T-helper 1 cell treated with Interleukin-12 subunit alpha and Interleukin-12 subunit beta and Interleukin-4 antibody, amounts not matched to agents 30 μg/mL and 1 μg/mL, for 36 hours (primary cell): Measurements from ENCODE around the gene ANKRD63.

Experiments used
- H3K27ac Mint-ChIP-seq: one replicate; pipeline ENCODE4 v1.8.0; 2021; ENCODE audit warnings: mild to moderate bottlenecking, mixed read lengths
- H3K27me3 Mint-ChIP-seq: one replicate; pipeline ENCODE4 v1.8.0; 2021; ENCODE audit warnings: low read depth, mixed read lengths
- H3K36me3 Mint-ChIP-seq: one replicate; pipeline ENCODE4 v1.8.0; 2021; ENCODE audit warnings: low read depth, mixed read lengths
- H3K4me1 Mint-ChIP-seq: one replicate; pipeline ENCODE4 v1.8.0; 2021; ENCODE audit warnings: low read depth, mixed read lengths
- H3K4me3 Mint-ChIP-seq: one replicate; pipeline ENCODE4 v1.8.0; 2021; ENCODE audit warnings: mild to moderate bottlenecking, moderate library complexity, mixed read lengths
- H3K9me3 Mint-ChIP-seq: one replicate; pipeline ENCODE4 v1.8.0; 2021; ENCODE audit warnings: mixed read lengths

The ANKRD63 gene

DNA sequence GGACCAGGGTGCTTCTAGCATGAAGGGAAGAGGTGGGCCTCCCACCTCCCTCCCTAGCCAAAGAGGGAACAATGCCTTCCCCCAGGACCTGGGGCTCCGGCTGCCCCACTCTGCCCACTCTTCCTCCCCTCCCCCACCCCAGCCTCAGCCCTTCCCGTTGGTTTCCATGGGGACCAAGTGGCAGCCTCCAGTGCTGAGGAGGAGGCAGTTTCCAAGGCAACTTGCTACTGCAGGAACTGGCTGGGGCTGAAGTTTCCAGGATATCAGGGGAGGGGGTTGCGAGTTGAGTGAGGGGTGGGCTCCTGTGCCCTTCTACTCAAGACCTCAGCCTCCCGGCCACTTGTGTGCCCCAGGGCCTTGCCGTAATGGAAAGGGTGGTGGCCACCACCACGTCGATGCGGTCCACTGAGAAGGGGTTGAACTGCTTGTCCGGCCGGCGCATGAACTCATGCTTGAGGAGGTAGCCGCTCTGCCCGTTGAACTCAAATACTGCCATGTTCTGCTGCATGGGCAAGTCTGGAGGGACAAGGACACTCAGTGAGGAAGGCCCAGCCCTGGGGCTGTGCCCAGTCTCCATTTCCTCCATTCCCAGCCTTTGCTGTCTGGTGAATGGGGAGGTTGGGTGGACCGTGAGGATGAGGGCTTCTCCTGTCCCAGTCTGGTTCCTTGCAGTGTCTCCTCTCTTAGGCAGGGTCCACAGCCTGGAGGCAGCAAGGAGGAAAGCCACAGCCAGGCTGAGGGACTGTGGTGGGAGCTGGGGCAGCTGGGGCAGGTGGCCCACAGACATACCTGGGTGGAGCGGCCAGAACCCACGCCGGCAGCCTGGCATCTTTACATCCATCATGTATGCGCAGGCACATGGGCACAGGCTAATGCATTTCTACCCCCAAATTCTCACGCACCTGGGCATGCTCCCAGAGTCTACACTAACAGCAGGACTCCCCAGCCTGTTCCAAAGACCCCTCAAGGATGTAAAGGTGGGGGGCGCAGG, 11.3 kb upstream of the ANKRD63 start:
- H3K36me3 Mint-ChIP-seq = peaks cover 22% of the 10 kb centered on the region
- H3K9me3 Mint-ChIP-seq = no peaks in the 10 kb centered on the region
- no peaks in the 10 kb centered on the region for H3K27me3 Mint-ChIP-seq
- H3K27ac Mint-ChIP-seq = no peak overlapping the region
- H3K4me3 Mint-ChIP-seq = no peak overlapping the region
- peaks cover under 1% of the 10 kb centered on the region for H3K4me1 Mint-ChIP-seq

- Mint-ChIP-seq H3K4me3 (no peak overlapping the region), H3K36me3 (peaks cover 16% of the 10 kb centered on the region), H3K4me1 (no peaks in the 10 kb centered on the region), H3K27ac (no peak overlapping the region), H3K27me3 (no peaks in the 10 kb centered on the region), H3K9me3 (no peaks in the 10 kb centered on the region)
Measured at GRCh38 chr15:40293006-40293405, 10.1 kb upstream of the ANKRD63 start.

DNA sequence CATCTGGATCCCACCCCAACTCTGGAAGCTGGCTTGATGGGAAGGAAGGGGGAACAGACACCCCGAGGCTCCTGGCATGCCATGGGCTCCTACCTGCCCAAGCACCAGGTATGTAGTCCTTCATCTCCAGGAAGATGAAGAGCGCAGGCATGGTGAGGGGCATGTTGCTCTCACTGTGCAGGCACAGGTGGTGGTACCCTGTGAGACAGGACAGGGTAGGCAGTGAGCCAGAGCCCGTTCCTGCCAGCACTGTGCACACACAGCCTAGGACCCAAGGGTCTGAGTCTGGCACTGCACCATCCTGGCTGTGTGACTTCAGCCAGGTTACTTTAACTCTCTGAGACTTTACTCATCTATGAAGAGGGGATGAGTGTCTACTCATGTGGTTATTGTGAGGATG, 9.4 kb upstream of the ANKRD63 start:
- Mint-ChIP-seq H3K9me3 (no peaks in the 10 kb centered on the region), H3K36me3 (peaks cover 12% of the 10 kb centered on the region), H3K27me3 (no peaks in the 10 kb centered on the region), H3K27ac (no peak overlapping the region), H3K4me3 (no peak overlapping the region), H3K4me1 (no peaks in the 10 kb centered on the region)

DNA sequence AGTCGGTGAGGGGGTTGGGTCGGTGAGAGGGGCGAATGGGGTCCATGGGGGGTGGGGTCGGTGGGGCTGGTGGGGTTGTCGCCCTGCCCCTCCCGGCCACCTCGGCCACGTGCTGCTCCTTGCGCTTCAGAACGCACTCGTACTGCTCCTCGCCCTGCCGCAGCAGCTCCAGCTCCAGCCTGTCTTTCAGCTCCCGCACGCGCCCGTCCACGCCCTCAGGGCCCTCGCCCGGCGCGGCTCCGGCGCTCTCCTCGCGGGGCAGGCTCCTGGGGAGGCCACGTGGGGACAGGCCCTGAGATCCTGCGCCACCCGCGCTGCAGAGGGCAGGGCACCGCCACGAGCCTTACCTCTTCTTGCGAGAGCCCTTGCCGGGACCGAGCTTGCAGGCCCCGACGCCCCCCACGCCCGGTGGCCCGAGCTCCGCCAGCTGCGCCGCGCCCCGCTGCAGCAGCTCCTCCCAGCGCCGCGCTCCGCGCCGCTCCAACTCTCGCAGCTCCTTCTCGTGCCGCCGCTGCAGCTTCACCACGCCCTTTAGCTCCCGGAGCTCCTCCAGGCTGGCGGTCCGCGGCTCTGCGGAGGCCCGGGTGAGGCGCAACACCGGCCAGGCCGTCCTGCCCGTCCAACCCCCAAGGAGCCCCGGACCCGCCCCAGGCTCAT, 8.2 kb upstream of the ANKRD63 start:
- Mint-ChIP-seq H3K9me3 (no peaks in the 10 kb centered on the region), H3K4me1 (no peaks in the 10 kb centered on the region), H3K27me3 (no peaks in the 10 kb centered on the region), H3K27ac (no peak overlapping the region), H3K4me3 (no peak overlapping the region), H3K36me3 (peaks cover 12% of the 10 kb centered on the region)

- no peak overlapping the region for H3K27ac Mint-ChIP-seq
- no peaks in the 10 kb centered on the region for H3K9me3 Mint-ChIP-seq
- H3K4me1 Mint-ChIP-seq = no peaks in the 10 kb centered on the region
- H3K27me3 Mint-ChIP-seq = no peaks in the 10 kb centered on the region
- H3K4me3 Mint-ChIP-seq = no peak overlapping the region
- H3K36me3 Mint-ChIP-seq = peaks cover 10% of the 10 kb centered on the region
Measured at GRCh38 chr15:40290545-40290917, 7.7 kb upstream of the ANKRD63 start.

DNA sequence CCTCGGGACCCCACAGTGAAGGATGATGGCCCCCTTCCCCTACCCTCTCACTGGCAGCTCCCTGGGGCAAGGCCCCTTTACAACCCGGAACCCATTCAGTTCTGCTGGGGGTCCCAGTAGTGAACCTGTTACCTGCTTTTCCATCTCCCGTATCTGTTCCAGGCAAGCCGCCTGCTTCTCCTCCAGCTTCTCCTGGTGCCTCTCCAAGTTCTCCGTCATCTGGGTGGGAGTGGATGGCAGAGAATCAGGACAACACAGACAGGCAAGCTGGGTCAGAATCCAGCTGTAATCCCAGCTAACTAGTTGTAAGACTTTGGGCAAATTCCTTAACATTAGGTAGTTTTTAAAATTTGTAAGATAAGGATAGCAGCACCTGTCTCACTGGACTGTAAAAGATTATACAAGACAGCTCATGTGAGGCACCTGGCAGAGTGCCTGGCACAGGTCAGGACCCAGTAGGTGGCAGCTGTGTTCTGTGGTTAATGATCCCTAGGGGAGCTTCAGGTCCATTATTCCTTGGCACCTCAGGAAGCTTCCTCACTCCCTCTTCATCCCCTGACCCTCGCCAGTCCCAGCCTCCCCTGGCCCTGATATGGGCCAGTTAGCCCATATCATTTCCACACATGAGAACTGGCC, 6.4 kb upstream of the ANKRD63 start:
- Mint-ChIP-seq H3K4me1 (no peaks in the 10 kb centered on the region), H3K9me3 (no peaks in the 10 kb centered on the region), H3K4me3 (no peak overlapping the region), H3K27ac (no peak overlapping the region), H3K36me3 (peaks cover 7% of the 10 kb centered on the region), H3K27me3 (peaks cover 6% of the 10 kb centered on the region)

DNA sequence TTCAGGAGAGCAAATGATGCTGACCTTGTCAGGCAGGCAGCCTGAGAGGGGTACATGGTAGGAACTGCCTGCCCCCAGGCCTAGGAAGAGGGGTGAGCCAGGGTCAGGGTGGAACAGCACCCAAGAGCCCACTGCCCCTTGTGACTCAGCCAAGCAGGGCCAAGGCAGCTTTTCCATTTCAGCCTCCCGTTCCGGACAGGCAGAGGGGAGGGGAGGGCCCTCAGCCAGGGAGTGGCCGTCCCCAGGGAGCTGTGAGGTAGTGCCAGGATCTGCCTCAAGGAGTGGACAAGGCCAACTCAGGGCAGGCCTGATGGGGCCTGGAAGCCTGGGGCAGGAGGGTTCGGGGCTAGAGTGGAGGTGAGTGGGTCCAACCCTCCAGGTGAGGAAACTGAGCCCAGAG, 5.1 kb upstream of the ANKRD63 start:
- H3K36me3 Mint-ChIP-seq = peaks cover 5% of the 10 kb centered on the region
- H3K27ac Mint-ChIP-seq = no peak overlapping the region
- H3K4me3 Mint-ChIP-seq = no peak overlapping the region
- no peaks in the 10 kb centered on the region for H3K9me3 Mint-ChIP-seq
- H3K4me1 Mint-ChIP-seq = no peaks in the 10 kb centered on the region
- H3K27me3 Mint-ChIP-seq = peaks cover 12% of the 10 kb centered on the region

DNA sequence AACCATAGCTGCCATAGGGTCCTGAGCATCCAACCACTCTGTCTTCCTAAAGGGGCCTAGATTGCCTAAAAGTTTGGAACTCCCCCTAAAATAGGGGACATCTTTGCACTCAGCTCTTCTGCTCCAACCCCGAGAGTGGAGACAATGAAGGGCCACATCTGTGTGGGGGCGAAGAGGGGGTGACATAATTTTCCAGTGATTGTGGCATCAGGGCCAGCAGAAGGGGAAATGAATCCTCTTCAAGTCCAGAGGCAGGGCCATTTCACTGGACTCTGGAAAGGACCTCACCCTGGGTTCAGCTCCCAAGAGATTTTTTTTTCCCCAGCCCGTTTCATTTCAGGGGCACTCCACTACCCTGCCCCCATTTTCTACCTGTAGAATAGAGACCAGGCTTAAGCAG, 4.6 kb upstream of the ANKRD63 start:
- Mint-ChIP-seq H3K36me3 (peaks cover 5% of the 10 kb centered on the region), H3K4me3 (no peak overlapping the region), H3K27me3 (peaks cover 12% of the 10 kb centered on the region), H3K27ac (no peak overlapping the region), H3K4me1 (no peaks in the 10 kb centered on the region), H3K9me3 (no peaks in the 10 kb centered on the region)

DNA sequence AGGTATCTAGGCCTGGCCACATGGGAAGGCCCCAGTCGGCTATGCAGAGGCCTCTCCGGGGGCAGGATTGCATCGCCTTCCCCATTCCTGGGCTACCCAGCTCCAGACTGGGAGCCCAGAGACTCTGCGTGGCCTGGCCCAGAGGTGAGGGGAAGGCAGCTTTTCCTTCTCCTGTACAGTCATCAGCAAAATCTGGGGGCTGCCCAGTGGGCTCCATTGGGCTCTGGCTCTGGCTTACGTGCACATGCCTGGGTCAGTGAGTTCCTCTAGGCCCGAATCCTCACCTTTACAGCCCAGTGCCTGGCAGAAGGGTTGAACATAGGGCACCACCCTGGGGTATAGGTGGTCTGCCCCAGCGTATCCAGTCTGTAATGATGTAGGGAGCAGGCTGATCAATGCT, 3.9 kb upstream of the ANKRD63 start:
- Mint-ChIP-seq H3K27me3 (peaks cover 12% of the 10 kb centered on the region), H3K4me3 (no peak overlapping the region), H3K9me3 (no peaks in the 10 kb centered on the region), H3K27ac (no peak overlapping the region), H3K4me1 (no peaks in the 10 kb centered on the region), H3K36me3 (peaks cover 5% of the 10 kb centered on the region)

DNA sequence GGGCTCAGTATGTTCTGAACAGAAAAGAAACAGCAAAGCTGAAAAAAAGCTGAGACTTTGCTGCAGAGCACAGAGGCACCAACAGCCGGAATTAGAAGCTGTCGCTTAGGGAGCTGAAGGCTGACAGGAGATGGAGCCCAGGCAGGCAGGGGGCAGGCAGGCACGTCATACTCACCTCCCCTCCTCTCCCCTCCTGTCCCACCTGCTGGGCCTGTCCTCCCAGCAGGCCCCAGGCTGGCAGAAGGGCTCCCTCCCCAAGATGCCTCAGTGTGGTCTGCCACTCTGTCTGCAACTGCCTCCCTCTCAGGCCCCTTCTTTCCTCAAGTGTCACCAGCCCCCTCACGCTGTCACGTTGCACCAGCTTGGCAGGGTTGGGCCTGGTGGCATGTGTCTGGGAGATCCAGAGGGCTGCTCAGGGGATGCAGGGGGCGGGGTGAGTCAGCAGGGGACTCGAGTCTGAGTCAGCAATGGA, 3.2 kb upstream of the ANKRD63 start:
- H3K4me3 Mint-ChIP-seq = no peak overlapping the region
- H3K4me1 Mint-ChIP-seq = peaks cover under 1% of the 10 kb centered on the region
- H3K27me3 Mint-ChIP-seq = peaks cover 14% of the 10 kb centered on the region
- H3K9me3 Mint-ChIP-seq = no peaks in the 10 kb centered on the region
- no peak overlapping the region for H3K27ac Mint-ChIP-seq
- peaks cover 5% of the 10 kb centered on the region for H3K36me3 Mint-ChIP-seq

DNA sequence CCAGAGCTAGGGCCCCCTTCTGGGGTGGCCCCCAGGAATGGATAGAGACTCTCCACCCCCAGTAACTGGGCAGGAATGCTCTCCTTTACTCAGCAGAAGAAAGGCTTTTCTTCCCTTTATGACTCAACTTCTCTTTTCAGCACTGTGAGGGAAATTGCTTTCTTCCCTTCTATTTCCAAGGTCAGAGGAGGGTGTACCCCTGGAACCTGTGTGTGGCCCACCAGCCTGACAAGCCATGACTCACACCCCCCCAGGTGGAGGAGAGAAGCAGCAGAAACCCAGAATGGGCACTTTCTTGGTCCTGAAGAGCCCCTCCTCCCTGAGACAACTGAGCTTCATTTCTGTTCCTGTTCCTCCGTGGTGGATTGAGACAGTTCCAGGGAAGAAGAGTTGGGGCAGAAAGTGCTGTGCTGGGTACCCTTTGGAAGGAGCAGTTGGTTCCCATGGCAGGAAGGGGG, 2.7 kb upstream of the ANKRD63 start:
- H3K27me3 Mint-ChIP-seq = peaks cover 19% of the 10 kb centered on the region
- no peak overlapping the region for H3K4me3 Mint-ChIP-seq
- H3K4me1 Mint-ChIP-seq = peaks cover 2% of the 10 kb centered on the region
- peaks cover 4% of the 10 kb centered on the region for H3K36me3 Mint-ChIP-seq
- H3K27ac Mint-ChIP-seq = no peak overlapping the region
- no peaks in the 10 kb centered on the region for H3K9me3 Mint-ChIP-seq

GRCh38 chr15:40285151-40285550, 2.3 kb upstream of the ANKRD63 start:
- Mint-ChIP-seq H3K4me1 (peaks cover 2% of the 10 kb centered on the region), H3K27ac (no peak overlapping the region), H3K9me3 (no peaks in the 10 kb centered on the region), H3K4me3 (no peak overlapping the region), H3K27me3 (peaks cover 24% of the 10 kb centered on the region), H3K36me3 (peaks cover 2% of the 10 kb centered on the region)

DNA sequence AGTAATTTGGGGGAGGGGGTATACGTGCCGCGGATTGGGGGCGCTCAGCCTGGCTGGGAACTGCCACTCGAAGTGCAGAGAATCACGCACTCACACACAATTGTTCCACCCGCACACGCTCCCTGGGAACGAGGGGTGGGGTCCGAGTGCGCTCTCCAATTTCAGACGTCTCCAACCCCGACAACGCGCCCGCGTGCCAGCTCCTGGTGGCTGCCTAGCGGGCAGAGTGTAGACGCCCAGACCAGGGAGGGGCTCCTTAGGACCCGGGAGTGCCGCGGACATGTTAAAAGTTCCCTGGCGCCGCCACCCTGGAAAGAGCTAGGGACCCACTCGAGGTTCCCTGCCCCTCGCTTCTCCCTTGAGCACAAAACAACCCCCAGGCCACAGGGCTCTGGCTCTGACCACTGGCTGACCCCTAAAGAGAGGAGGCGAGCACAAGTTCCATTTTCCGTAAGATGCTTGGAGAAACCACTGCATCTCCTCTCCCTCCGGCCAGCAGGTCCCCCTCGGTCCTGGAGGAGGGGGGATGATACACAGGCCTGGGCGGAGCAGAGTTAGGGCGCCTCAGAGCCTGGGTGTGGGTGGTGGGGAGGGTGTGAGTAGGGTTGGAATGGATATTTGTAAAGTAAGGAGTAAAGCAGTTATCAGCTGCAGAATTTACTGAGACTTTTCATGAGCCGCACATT, 894 bp upstream of the ANKRD63 start:
- H3K4me3 Mint-ChIP-seq = no peak overlapping the region
- H3K27me3 Mint-ChIP-seq = peaks cover 34% of the 10 kb centered on the region
- no peaks in the 10 kb centered on the region for H3K36me3 Mint-ChIP-seq
- H3K4me1 Mint-ChIP-seq = peaks cover 5% of the 10 kb centered on the region
- no peak overlapping the region for H3K27ac Mint-ChIP-seq
- H3K9me3 Mint-ChIP-seq = no peaks in the 10 kb centered on the region

DNA sequence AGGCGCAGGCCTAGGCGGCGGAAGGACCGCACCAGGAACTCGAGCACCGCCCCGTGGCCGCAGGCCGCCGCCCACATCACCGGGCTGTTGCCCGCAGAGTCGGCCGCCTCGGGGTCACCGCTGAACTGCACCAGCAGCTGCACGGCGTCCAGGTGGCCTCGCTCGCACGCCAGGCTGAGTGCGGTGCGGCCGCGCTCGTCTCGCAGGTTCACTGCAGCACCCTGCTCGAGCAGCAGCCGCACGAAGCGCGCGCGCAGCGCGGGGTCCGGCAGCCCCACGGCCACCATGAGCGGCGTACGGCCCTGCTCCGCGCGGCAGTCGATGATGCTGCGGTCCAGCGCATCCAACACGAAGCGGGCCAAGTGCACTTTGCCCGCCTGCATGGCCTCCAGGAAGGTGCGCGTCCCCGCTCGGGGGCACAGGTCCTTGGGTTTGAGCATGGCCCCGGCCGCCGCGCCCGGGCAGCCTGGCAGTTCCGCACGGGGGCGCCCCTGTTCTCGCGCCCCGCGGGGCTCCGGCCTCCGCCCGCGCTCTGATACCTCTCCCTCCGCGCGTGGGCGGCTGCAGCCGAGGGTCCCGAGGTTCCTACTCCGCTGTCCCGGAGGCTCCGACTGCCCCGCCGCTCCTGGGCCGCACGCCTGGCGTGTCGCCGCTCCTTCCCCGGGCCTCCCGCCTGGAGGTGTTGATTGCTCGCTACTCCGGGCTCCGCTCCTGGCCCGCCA, 556 bp downstream of the ANKRD63 start:
- peaks cover 5% of the 10 kb centered on the region for H3K4me1 Mint-ChIP-seq
- peak overlapping the region; percentile 60 for H3K4me3 Mint-ChIP-seq
- H3K27me3 Mint-ChIP-seq = peaks cover 46% of the 10 kb centered on the region
- H3K9me3 Mint-ChIP-seq = no peaks in the 10 kb centered on the region
- no peaks in the 10 kb centered on the region for H3K36me3 Mint-ChIP-seq
- H3K27ac Mint-ChIP-seq = no peak overlapping the region
